ENCODE data around the gene PIKFYVE.

PIKFYVE gene

DNA sequence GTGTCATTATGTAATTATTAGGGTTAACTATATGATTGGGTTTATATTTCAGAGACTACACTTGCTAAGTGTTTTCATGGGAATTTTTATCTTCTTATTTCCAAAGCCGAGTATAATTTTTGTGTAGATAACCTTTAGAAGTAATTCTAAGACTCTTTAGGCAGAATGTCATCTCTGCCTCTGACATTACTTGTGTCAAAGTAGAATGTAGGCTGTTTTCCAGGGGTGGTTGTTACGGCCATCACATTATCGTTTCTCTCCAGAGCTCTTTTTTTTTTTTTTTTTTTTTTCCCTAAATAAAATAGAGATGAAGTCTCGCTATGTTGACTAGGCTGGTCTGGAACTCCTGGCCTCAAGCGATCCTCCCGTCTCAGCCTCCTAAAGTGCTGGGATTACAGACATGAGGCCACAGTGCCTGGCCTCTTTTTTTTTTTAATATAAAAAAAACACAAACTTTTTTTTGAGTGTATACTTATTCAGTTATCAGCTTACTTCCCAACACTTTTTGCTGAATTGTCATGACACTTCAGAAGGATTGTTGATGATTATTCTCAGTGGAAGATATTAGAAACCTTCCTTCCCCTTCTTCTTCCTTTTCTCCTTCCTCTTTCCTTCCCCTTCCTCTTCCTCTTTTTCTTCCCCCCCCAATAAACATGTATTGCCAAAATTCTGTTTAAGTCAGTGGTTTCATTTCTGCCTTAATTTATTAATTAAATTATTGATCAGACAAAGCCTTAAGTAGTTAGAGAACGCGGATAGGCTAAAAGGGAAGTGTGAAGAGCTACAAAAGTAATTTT lies 2.3 kb downstream of the PIKFYVE start:
- TF ChIP-seq, protein P1, sequence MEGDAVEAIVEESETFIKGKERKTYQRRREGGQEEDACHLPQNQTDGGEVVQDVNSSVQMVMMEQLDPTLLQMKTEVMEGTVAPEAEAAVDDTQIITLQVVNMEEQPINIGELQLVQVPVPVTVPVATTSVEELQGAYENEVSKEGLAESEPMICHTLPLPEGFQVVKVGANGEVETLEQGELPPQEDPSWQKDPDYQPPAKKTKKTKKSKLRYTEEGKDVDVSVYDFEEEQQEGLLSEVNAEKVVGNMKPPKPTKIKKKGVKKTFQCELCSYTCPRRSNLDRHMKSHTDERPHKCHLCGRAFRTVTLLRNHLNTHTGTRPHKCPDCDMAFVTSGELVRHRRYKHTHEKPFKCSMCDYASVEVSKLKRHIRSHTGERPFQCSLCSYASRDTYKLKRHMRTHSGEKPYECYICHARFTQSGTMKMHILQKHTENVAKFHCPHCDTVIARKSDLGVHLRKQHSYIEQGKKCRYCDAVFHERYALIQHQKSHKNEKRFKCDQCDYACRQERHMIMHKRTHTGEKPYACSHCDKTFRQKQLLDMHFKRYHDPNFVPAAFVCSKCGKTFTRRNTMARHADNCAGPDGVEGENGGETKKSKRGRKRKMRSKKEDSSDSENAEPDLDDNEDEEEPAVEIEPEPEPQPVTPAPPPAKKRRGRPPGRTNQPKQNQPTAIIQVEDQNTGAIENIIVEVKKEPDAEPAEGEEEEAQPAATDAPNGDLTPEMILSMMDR (conservative IDR thresholded peaks at IDR 0.05; ENCODE audit: low read depth, low read length): no peak
- H3K4me3 ChIP-seq (ENCODE audit: low read length): no peak overlapping the region
- no peak for DNase-seq (ENCODE audit: low read depth)

DNA sequence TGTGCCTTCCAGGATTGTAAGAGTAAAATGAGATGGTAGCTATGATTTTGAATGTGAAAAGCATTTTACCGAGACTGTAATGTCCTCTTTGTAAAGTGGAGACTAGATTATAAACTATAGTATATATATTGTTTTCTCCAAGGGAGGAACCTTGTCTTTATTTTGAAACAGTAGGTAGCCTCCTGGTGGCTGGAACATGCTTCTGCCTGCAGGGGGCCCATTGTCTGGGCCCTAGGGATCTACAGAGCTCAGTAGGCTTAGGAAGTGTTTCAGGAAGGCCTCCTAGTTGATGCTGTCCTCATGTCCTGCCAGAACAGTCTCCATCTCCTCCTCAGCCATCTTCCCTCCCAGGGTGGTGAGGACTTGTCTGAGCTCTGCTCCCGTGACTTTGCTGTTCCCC lies 3.0 kb downstream of the PIKFYVE start:
- TF ChIP-seq, protein P1 (conservative IDR thresholded peaks at IDR 0.05; ENCODE audit: low read depth, low read length): peak; percentile 17
- no peak overlapping the region for H3K4me3 ChIP-seq (ENCODE audit: low read length)
- no peak for DNase-seq (ENCODE audit: low read depth)

DNA sequence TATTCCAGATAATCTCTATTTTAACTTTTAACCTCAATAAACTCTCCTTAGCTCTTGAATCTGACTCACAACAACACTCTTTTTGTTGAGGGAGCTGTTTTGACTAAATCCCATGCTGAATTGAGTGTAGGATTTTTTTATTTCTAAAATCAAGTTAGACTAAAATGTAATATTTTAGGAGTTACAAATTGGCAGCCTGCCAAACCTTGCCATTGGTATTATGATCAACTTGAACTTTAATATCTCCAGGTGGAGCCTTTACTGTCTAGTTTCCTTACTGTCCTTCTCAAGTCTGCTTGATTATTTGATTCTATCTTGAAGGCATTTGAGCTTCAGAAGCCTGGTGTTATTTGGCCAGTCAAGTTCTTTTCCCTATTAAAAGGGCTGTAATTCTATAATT lies 8.7 kb downstream of the PIKFYVE start:
- no peak for DNase-seq (ENCODE audit: low read depth)
- TF ChIP-seq, protein P1 (conservative IDR thresholded peaks at IDR 0.05; ENCODE audit: low read depth, low read length): no peak
- no peak overlapping the region for H3K4me3 ChIP-seq (ENCODE audit: low read length)

DNA sequence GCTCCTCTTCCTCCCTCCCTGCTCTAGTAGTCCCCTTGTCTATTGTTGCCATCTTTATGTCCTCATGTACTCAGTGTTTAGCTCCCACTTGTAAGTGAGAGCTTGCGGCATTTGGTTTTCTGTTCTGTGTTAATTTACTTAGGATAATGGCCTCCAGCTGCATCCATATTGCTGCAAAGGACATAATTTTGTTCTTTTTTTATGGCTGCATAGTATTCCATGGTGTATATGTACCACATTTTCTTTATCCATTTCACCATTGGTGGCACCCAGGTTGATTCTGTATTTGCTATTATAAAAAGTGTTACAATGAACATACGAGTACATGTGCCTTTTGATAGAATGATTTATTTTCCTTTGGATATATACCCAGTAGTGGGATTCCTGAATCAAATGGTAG lies 12.5 kb downstream of the PIKFYVE start:
- H3K4me3 ChIP-seq (ENCODE audit: low read length): no peak overlapping the region
- no peak for DNase-seq (ENCODE audit: low read depth)
- TF ChIP-seq, protein P1 (conservative IDR thresholded peaks at IDR 0.05; ENCODE audit: low read depth, low read length): no peak

DNA sequence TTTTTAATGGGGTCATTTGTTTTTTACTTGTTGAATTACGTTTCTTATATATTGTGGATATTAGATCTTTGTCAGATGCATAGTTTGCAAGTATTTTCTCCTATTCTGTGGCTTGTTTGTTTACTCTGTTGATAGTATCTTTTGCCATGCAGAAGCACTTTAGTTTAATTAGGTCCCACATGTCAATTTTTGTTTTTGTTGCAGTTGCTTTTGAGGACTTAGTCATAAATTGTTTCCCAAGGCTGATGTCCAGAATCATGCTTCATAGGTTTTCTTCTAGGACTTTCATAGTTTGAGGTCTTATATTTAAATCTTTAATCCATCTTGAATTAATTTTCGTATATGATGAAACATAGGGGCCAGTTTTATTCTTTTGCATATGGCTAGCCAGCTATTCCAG lies 13.2 kb downstream of the PIKFYVE start:
- no peak for DNase-seq (ENCODE audit: low read depth)
- TF ChIP-seq, protein P1 (conservative IDR thresholded peaks at IDR 0.05; ENCODE audit: low read depth, low read length): no peak
- H3K4me3 ChIP-seq (ENCODE audit: low read length): no peak overlapping the region

DNA sequence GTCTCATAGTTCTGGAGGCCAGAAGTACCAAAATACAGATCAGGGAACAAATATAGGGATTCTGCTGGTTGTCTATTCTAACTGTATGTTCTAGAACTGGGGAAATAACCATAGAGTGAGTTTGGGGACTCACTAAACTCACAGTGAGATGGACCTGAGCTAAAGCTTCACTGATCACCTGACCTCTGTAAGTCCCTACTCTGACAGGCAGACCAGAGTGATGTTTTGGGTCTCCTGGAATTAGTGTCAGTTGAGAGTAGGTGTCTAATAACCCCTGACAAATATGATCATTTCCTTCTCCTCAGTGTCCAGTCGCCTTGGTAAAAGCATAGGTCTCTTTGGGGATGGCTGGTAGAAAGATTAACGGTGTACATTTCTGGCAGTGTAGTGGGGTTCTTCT lies 14.2 kb downstream of the PIKFYVE start:
- TF ChIP-seq, protein P1 (conservative IDR thresholded peaks at IDR 0.05; ENCODE audit: low read depth, low read length): no peak
- no peak for DNase-seq (ENCODE audit: low read depth)
- no peak overlapping the region for H3K4me3 ChIP-seq (ENCODE audit: low read length)

DNA sequence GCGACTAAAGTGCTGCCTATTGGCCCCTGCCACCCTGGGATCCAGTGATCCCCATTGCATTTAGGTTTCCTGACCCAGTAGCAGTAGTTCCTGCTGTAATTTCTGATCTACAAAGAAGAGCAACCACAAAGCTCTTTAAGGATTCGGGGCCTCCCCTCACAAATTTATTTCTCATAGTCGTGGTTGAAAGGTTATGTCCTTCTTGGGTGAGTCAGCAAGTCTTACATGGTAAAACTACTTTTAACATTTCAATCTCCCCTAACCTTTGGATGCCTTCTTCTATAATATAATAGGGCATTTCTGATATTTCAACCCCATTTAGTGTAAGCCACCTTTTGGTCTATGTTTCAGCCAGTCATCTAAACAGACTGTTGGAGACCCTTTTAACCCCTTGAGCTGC lies 14.9 kb downstream of the PIKFYVE start:
- no peak overlapping the region for H3K4me3 ChIP-seq (ENCODE audit: low read length)
- DNase-seq (ENCODE audit: low read depth): no peak
- TF ChIP-seq, protein P1 (conservative IDR thresholded peaks at IDR 0.05; ENCODE audit: low read depth, low read length): no peak
